Panc1 (cell line): ENCODE measurements around the gene PGF.

Experiments
- CTCF ChIP-seq: fragments of 450-650 bp; IDR thresholded peaks from 2 replicates; pipeline ENCODE4 v1.5.1; 2017; ENCODE audit warnings: mild to moderate bottlenecking
- POLR2AphosphoS5 ChIP-seq: IDR thresholded peaks from 2 replicates; pipeline ENCODE4 v1.6.1; 2012; ENCODE audit warnings: mild to moderate bottlenecking, low read depth, low read length, moderate library complexity
- REST ChIP-seq, 2 experiments: IDR thresholded peaks; 2 replicates each; pipeline ENCODE4 v1.6.1; 2011 to 2012; ENCODE audit warnings: low read depth in 2 of 2, control low read depth in 1 of 2, low read length in 1 of 2, mild to moderate bottlenecking in 1 of 2, moderate library complexity in 1 of 2; ENCODE audit not compliant: insufficient read depth in 1 of 2
- SIN3A ChIP-seq: IDR thresholded peaks from 2 replicates; pipeline ENCODE4 v1.6.1; 2012; ENCODE audit warnings: low read depth, mild to moderate bottlenecking, low read length, moderate library complexity, borderline replicate concordance; ENCODE audit not compliant: insufficient read depth

- no peak for TF ChIP-seq CTCF
- TF ChIP-seq POLR2AphosphoS5 = no peak
- no peak for TF ChIP-seq REST (IDR thresholded peaks at IDR 0.05; ENCODE audit: insufficient read depth in 1 of 2, low read depth in 2 of 2, low read length in 1 of 2)
- TF ChIP-seq SIN3A = no peak
Measured at GRCh38 chr14:74902941-74903705, 52.3 kb downstream of the PGF start.
